Liver (tissue), 9 donors: Measurements from ENCODE around the gene BTG4. TPM values are rescaled to one million over a fixed set of nuclear protein-coding genes. Genes with fewer than 3 reads are reported as not detected.

ENCODE experiments used
- DNase-seq: peaks from one replicate; pipeline ENCODE4 v3.0.0-alpha.2; 2017; ENCODE audit warnings: low spot score
- H3K27ac ChIP-seq, 2 donors: one replicate each; pipeline ENCODE4 v1.7.0; 2013; ENCODE audit warnings: inconsistent platforms in 2 of 2, low read length in 2 of 2, control low read depth in 1 of 2, low read depth in 1 of 2, mild to moderate bottlenecking in 1 of 2
- H3K27me3 ChIP-seq, 4 donors: one replicate each; pipeline versions ENCODE4 v1.6.1 to v1.7.0; 2013; ENCODE audit warnings: low read length in 3 of 4, inconsistent platforms in 1 of 4, mild to moderate bottlenecking in 1 of 4, moderate library complexity in 1 of 4; ENCODE audit not compliant: control insufficient read depth in 4 of 4, insufficient read depth in 4 of 4
- H3K36me3 ChIP-seq, 4 donors: one replicate each; pipeline versions ENCODE4 v1.6.1 to v1.7.0; 2013; ENCODE audit warnings: low read length in 3 of 4, mild to moderate bottlenecking in 3 of 4, low read depth in 1 of 4, moderate library complexity in 1 of 4; ENCODE audit not compliant: control insufficient read depth in 4 of 4, insufficient read depth in 3 of 4
- H3K4me1 ChIP-seq, 4 donors: one replicate each; pipeline versions ENCODE4 v1.6.1 to v1.7.0; 2013; ENCODE audit warnings: low read length in 3 of 4, mild to moderate bottlenecking in 3 of 4, moderate library complexity in 1 of 4; ENCODE audit not compliant: control insufficient read depth in 4 of 4, insufficient read depth in 4 of 4
- H3K4me3 ChIP-seq, 3 donors: one replicate each; pipeline versions ENCODE4 v1.6.1 to v1.7.0; 2013; ENCODE audit warnings: low read length in 3 of 3, control low read depth in 1 of 3, low read depth in 1 of 3, mild to moderate bottlenecking in 1 of 3
- H3K9ac ChIP-seq, 2 donors: one replicate each; pipeline ENCODE4 v1.7.0; 2013; ENCODE audit warnings: low read length in 2 of 2, mild to moderate bottlenecking in 2 of 2, moderate library complexity in 2 of 2, control low read depth in 1 of 2, low read depth in 1 of 2
- H3K9me3 ChIP-seq, 4 donors: one replicate each; pipeline versions ENCODE4 v1.6.1 to v1.7.0; 2013; ENCODE audit warnings: low read length in 3 of 4; ENCODE audit not compliant: control insufficient read depth in 4 of 4
- ATF3 ChIP-seq: IDR thresholded peaks from 2 replicates; pipeline ENCODE4 v1.6.1; 2016; ENCODE audit warnings: antibody characterized with exemption
- CTCF ChIP-seq: fragments of 150-350 bp; IDR thresholded peaks from 2 replicates; pipeline ENCODE4 v1.5.1; 2017; ENCODE audit warnings: improper control_type of control experiment, low read depth, low read length; ENCODE audit not compliant: missing input control
- EGR1 ChIP-seq, 2 donors: IDR thresholded peaks; 2 replicates each; pipeline ENCODE4 v1.6.1; 2016 to 2018; ENCODE audit warnings: antibody characterized with exemption in 2 of 2, low read depth in 2 of 2
- FOXA1 ChIP-seq: IDR thresholded peaks from 2 replicates; pipeline ENCODE4 v1.6.1; 2016; ENCODE audit warnings: antibody characterized with exemption
- FOXA2 ChIP-seq: IDR thresholded peaks from 2 replicates; pipeline ENCODE4 v1.6.1; 2016; ENCODE audit warnings: antibody characterized with exemption
- GABPA ChIP-seq, 2 donors: IDR thresholded peaks in 1 of 2; conservative IDR thresholded peaks in 1 of 2; 2 replicates each; pipeline ENCODE4 v1.6.1; 2016; ENCODE audit warnings: antibody characterized with exemption in 2 of 2, mild to moderate bottlenecking in 1 of 2, moderate library complexity in 1 of 2
- HNF4A ChIP-seq, 2 donors: conservative IDR thresholded peaks; 2 replicates each; pipeline ENCODE4 v1.6.1; 2016; ENCODE audit warnings: antibody characterized with exemption in 2 of 2, mild to moderate bottlenecking in 2 of 2
- HNF4G ChIP-seq: IDR thresholded peaks from 2 replicates; pipeline ENCODE4 v1.6.1; 2016; ENCODE audit warnings: antibody characterized with exemption
- JUND ChIP-seq, 2 donors: IDR thresholded peaks; 2 replicates each; pipeline ENCODE4 v1.6.1; 2016; ENCODE audit warnings: antibody characterized with exemption in 2 of 2
- MAX ChIP-seq: IDR thresholded peaks from 2 replicates; pipeline ENCODE4 v1.6.1; 2016; ENCODE audit warnings: antibody characterized with exemption
- NR2F2 ChIP-seq: IDR thresholded peaks from 2 replicates; pipeline ENCODE4 v1.6.1; 2016; ENCODE audit warnings: antibody characterized with exemption
- RAD21 ChIP-seq, 2 donors: IDR thresholded peaks; 2 replicates each; pipeline ENCODE4 v1.6.1; 2016; ENCODE audit warnings: antibody characterized with exemption in 2 of 2, mild to moderate bottlenecking in 2 of 2
- REST ChIP-seq: IDR thresholded peaks from 2 replicates; pipeline ENCODE4 v1.6.1; 2016; ENCODE audit warnings: antibody characterized with exemption, mild to moderate bottlenecking
- RXRA ChIP-seq, 2 donors: IDR thresholded peaks; 2 replicates each; pipeline ENCODE4 v1.6.1; 2017 to 2018; ENCODE audit warnings: antibody characterized with exemption in 2 of 2, mild to moderate bottlenecking in 1 of 2
- SP1 ChIP-seq: IDR thresholded peaks from 2 replicates; pipeline ENCODE4 v1.6.1; 2018; ENCODE audit warnings: antibody characterized with exemption, mild to moderate bottlenecking
- TAF1 ChIP-seq: conservative IDR thresholded peaks from 2 replicates; pipeline ENCODE4 v1.6.1; 2016; ENCODE audit warnings: antibody characterized with exemption, mild to moderate bottlenecking
- YY1 ChIP-seq: IDR thresholded peaks from 2 replicates; pipeline ENCODE4 v1.6.1; 2016; ENCODE audit warnings: antibody characterized with exemption, mild to moderate bottlenecking
- ZBTB33 ChIP-seq: IDR thresholded peaks from 2 replicates; pipeline ENCODE4 v1.6.1; 2016; ENCODE audit warnings: antibody characterized with exemption
- WGBS: extraction: QIAGEN DNeasy Blood & Tissue Kit; methylation state at CpG from one replicate; pipeline ENCODE4 v1.1.7; 2013; 5-methylcytosine and 5-hydroxymethylcytosine counted together
- polyA plus RNA-seq, 2 donors: library from polyadenylated mRNA; stranded (reverse) in 1 of 2; unstranded in 1 of 2; fragments of 200-250 nt in 1 of 2; fragments of >200 nt in 1 of 2; fragmentation: Nextera tagmentation in 1 of 2; extraction: Ambion mirVana in 1 of 2; gene quantifications; one replicate each; pipeline versions ENCODE4 v1.2.1 to v1.2.3, GENCODE V29; 2013 to 2015
- total RNA-seq, 2 donors: library from RNA; depleted of rRNA; stranded (reverse); fragments of >200 nt; gene quantifications; one replicate each; pipeline ENCODE4 v1.2.3, GENCODE V29; 2014
- donor health status: healthy.
- donor health status: healthy.
- donor health status: healthy.
- donor health status: healthy.
- donor health status: healthy.

Gene BTG4
- total and polyA plus RNA-seq, 4 donors = not detected

GRCh38 chr11:111524056-111524455 is 11.9 kb upstream of the BTG4 start:
- 64% methylated on average over 1 of the region's 1 CpG for WGBS
- H3K4me1 ChIP-seq = no peaks in the 10 kb centered on the region
- no peak for DNase-seq
- no peak for TF ChIP-seq FOXA2
- TF ChIP-seq MAX = no peak
- no peak for TF ChIP-seq RAD21 (IDR thresholded peaks at IDR 0.05)
- no peak for TF ChIP-seq YY1
- no peak for TF ChIP-seq SP1
- TF ChIP-seq FOXA1 = no peak
- no peak for TF ChIP-seq CTCF
- TF ChIP-seq HNF4A (conservative IDR thresholded peaks at IDR 0.05) = no peak
- TF ChIP-seq TAF1 = no peak
- H3K27ac ChIP-seq = no peak overlapping the region
- H3K4me3 ChIP-seq = no peak overlapping the region
- no peaks in the 10 kb centered on the region for H3K36me3 ChIP-seq
- no peaks in the 10 kb centered on the region for H3K27me3 ChIP-seq
- no peak overlapping the region for H3K9ac ChIP-seq
- no peaks in the 10 kb centered on the region for H3K9me3 ChIP-seq

GRCh38 chr11:111523343-111523742 is 11.2 kb upstream of the BTG4 start:
- H3K27me3 ChIP-seq = no peaks in the 10 kb centered on the region
- no peak overlapping the region for H3K4me3 ChIP-seq
- H3K9ac ChIP-seq = no peak overlapping the region
- no peak for DNase-seq
- TF ChIP-seq REST = no peak
- no peak for TF ChIP-seq JUND (IDR thresholded peaks at IDR 0.05)
- TF ChIP-seq SP1 = no peak
- TF ChIP-seq MAX = no peak
- no peak for TF ChIP-seq CTCF
- TF ChIP-seq GABPA (IDR thresholded peaks at IDR 0.05 in 1 of 2, conservative IDR thresholded peaks at IDR 0.05 in 1 of 2) = no peak
- no peak for TF ChIP-seq TAF1
- TF ChIP-seq FOXA1 = no peak
- no peak for TF ChIP-seq HNF4A (conservative IDR thresholded peaks at IDR 0.05)
- no peak for TF ChIP-seq FOXA2
- no peak for TF ChIP-seq ZBTB33
- no peak for TF ChIP-seq YY1
- TF ChIP-seq RXRA (IDR thresholded peaks at IDR 0.05) = no peak
- TF ChIP-seq RAD21 (IDR thresholded peaks at IDR 0.05) = no peak
- no peak for TF ChIP-seq ATF3
- no peak for TF ChIP-seq NR2F2
- no peak for TF ChIP-seq HNF4G
- no peak for TF ChIP-seq EGR1 (IDR thresholded peaks at IDR 0.05; ENCODE audit: low read depth in 2 of 2)
- no peaks in the 10 kb centered on the region for H3K36me3 ChIP-seq
- H3K27ac ChIP-seq = no peak overlapping the region
- H3K4me1 ChIP-seq = no peaks in the 10 kb centered on the region
- no peaks in the 10 kb centered on the region for H3K9me3 ChIP-seq
- 93% methylated on average over 2 of the region's 2 CpGs for whole genome bisulfite sequencing
